SK-N-SH treated with all-trans-retinoic acid at 6 μM for 48 hours (cell line): ENCODE results near the gene DOCK4.

Source experiments
- ARNTL ChIP-seq: fragments of 450-650 bp; formaldehyde crosslinking; IDR thresholded peaks from 2 replicates; pipeline ENCODE4 v1.5.0; 2020; ENCODE audit warnings: low read depth, mild to moderate bottlenecking, moderate library complexity, borderline replicate concordance
- CSRNP3 ChIP-seq: fragments of 250-450 bp; sonication (Bioruptor Pico); IDR thresholded peaks from 2 replicates; pipeline ENCODE4 v1.5.1; 2021; ENCODE audit warnings: mild to moderate bottlenecking, moderate library complexity
- GLIS3 ChIP-seq: fragments of 250-450 bp; sonication (Bioruptor Pico); IDR thresholded peaks from 2 replicates; pipeline ENCODE4 v1.5.0; 2020; ENCODE audit warnings: mild to moderate bottlenecking, moderate library complexity
- PATZ1 ChIP-seq: fragments of 250-450 bp; sonication (Bioruptor Pico); IDR thresholded peaks from 2 replicates; pipeline ENCODE4 v1.8.0; 2020; ENCODE audit warnings: mild to moderate bottlenecking, moderate library complexity, borderline replicate concordance
- RARB ChIP-seq: fragments of 250-450 bp; sonication (Bioruptor Pico); IDR thresholded peaks from 2 replicates; pipeline ENCODE4 v1.8.0; 2021; ENCODE audit warnings: mild to moderate bottlenecking, moderate library complexity
- TCF4 ChIP-seq: fragments of 250-450 bp; sonication (Bioruptor Pico); IDR thresholded peaks from 2 replicates; pipeline ENCODE4 v1.8.0; 2021; ENCODE audit warnings: mild to moderate bottlenecking, moderate library complexity, borderline replicate concordance
- ZFP3 ChIP-seq: fragments of 250-450 bp; sonication (Bioruptor Pico); IDR thresholded peaks from 2 replicates; pipeline ENCODE4 v1.5.0; 2020; ENCODE audit warnings: mild to moderate bottlenecking, moderate library complexity
- ZFP30 ChIP-seq: fragments of 450-650 bp; formaldehyde crosslinking; IDR thresholded peaks from 2 replicates; pipeline ENCODE4 v1.5.0; 2022; ENCODE audit warnings: mild to moderate bottlenecking, moderate library complexity

- TF ChIP-seq CSRNP3 (CRISPR knock-in tag) (no peak), GLIS3 (CRISPR knock-in tag) (no peak), TCF4 (CRISPR knock-in tag) (no peak), ZFP30 (CRISPR knock-in tag) (no peak), ZFP3 (no peak), RARB (no peak), PATZ1 (CRISPR knock-in tag) (no peak), ARNTL (CRISPR knock-in tag) (no peak)
Observed at GRCh38 chr7:112014347-112014746, 191.9 kb downstream of the DOCK4 start.
